Measurements from ENCODE around the gene DNAH17. TPM values are rescaled to one million over a fixed set of nuclear protein-coding genes. Genes with fewer than 3 reads are reported as not detected.

The DNAH17 gene
- total and polyA plus RNA-seq, 2 of the 13 experiments (the other 11 are each of a cell fraction or from before 2014, with no cell fraction given) = 0.86 to 1.6 TPM

GRCh38 chr17:78433013-78433727 lies 144.0 kb downstream of the DNAH17 start (continued):
- no peak for TF ChIP-seq ZNF570 (CRISPR knock-in tag; IDR thresholded peaks at IDR 0.05; ENCODE audit: borderline replicate concordance)
- peak; percentile 71; the same call in 1 of the 2 replicates for TF ChIP-seq ZNF776 (CRISPR knock-in tag; IDR thresholded peaks at IDR 0.05)
- TF ChIP-seq ZNF414 (CRISPR knock-in tag; IDR thresholded peaks at IDR 0.05) = peak; percentile 69
- no peak for TF ChIP-seq SAFB2 (CRISPR knock-in tag; IDR thresholded peaks at IDR 0.05; ENCODE audit: borderline replicate concordance, low read depth)
- TF ChIP-seq ZNF318 (CRISPR knock-in tag; IDR thresholded peaks at IDR 0.05) = no peak
- TF ChIP-seq ZNF574 (CRISPR knock-in tag; IDR thresholded peaks at IDR 0.05) = no peak
- TF ChIP-seq ZNF496 (CRISPR knock-in tag; IDR thresholded peaks at IDR 0.05; ENCODE audit: insufficient replicate concordance) = no peak
- no peak for TF ChIP-seq ZFP36L1 (CRISPR knock-in tag; IDR thresholded peaks at IDR 0.05)
- TF ChIP-seq STAT5B (CRISPR knock-in tag; IDR thresholded peaks at IDR 0.05) = no peak
- TF ChIP-seq ZNF44 (CRISPR knock-in tag; IDR thresholded peaks at IDR 0.05) = no peak
- no peak for TF ChIP-seq ZBTB8A (CRISPR knock-in tag; IDR thresholded peaks at IDR 0.05; ENCODE audit: borderline replicate concordance, low read depth)
- no peak for TF ChIP-seq ARID3A (IDR thresholded peaks at IDR 0.05; ENCODE audit: low read depth, low read length)

Measured in HepG2 (cell line).